Measurements from ENCODE around the gene PGBD1. TPM values are rescaled to one million over a fixed set of nuclear protein-coding genes. Genes with fewer than 3 reads are reported as not detected.
"Not testable (repeated sequence)": the region's sequence is repeated elsewhere in the genome, so short reads cannot be mapped to it uniquely, and the experiment has no call there.

The PGBD1 gene
- total RNA-seq, 4 donors from 2014 or later = 6.5 to 7.7 (median 7.2) TPM

- ATAC-seq = no peak
Measured at GRCh38 chr6:28311139-28311823, 29.9 kb downstream of the PGBD1 start.

GRCh38 chr6:28312939-28313338 lies 31.6 kb downstream of the PGBD1 start:
- Histone ChIP-seq H3K4me1 (no peaks in the 10 kb centered on the region), H3K27ac (no peak overlapping the region), H3K4me3 (no peak overlapping the region), H3K9me3 (peaks cover 0 to 14% (median 0%) of the 10 kb centered on the region in 3 donors), H3K36me3 (peaks cover 0 to 19% of the 10 kb centered on the region in 2 donors), H3K27me3 (no peaks in the 10 kb centered on the region)
- TF ChIP-seq POLR2A (IDR thresholded peaks at IDR 0.05) (no peak), EP300 (IDR thresholded peaks at IDR 0.05) (no peak), POLR2AphosphoS5 (IDR thresholded peaks at IDR 0.05) (no peak), CTCF (IDR thresholded peaks at IDR 0.05) (no peak)
- 75 to 88% methylated on average over 6 to 9 of the region's 23 CpGs for WGBS, 2 donors (ENCODE audit: low coverage in 1 of 2)
- ATAC-seq = no peak

More at GRCh38 chr6:28311139-28311823, 29.9 kb downstream of the PGBD1 start:
- Histone ChIP-seq H3K9me3 (peaks cover 0 to 31% (median 0%) of the 10 kb centered on the region in 3 donors), H3K4me3 (no peak overlapping the region), H3K36me3 (peaks cover 0 to 19% of the 10 kb centered on the region in 2 donors), H3K27ac (no peak overlapping the region), H3K27me3 (no peaks in the 10 kb centered on the region), H3K4me1 (no peaks in the 10 kb centered on the region)
- TF ChIP-seq CTCF (IDR thresholded peaks at IDR 0.05) = no peak
- WGBS, 2 donors (ENCODE audit: low coverage in 1 of 2) = 90% methylated on average over 3 of the region's 9 CpGs; no CpG with 5 or more reads in 1 of the 2 donors

- Histone ChIP-seq H3K27me3 (no peaks in the 10 kb centered on the region), H3K4me1 (no peaks in the 10 kb centered on the region), H3K36me3 (peaks cover 0 to 22% of the 10 kb centered on the region in 2 donors), H3K4me3 (no peak overlapping the region), H3K9me3 (peaks cover 0 to 23% (median 0%) of the 10 kb centered on the region in 3 donors), H3K27ac (no peak overlapping the region)
- 83 to 85% methylated on average over 1 to 2 of the region's 3 CpGs for WGBS, 2 donors (ENCODE audit: low coverage in 1 of 2)
- no peak for ATAC-seq
- TF ChIP-seq EP300 (IDR thresholded peaks at IDR 0.05) (no peak), CTCF (IDR thresholded peaks at IDR 0.05) (no peak), POLR2AphosphoS5 (IDR thresholded peaks at IDR 0.05) (no peak), POLR2A (IDR thresholded peaks at IDR 0.05) (no peak)
Measured at GRCh38 chr6:28315628-28316027, 34.3 kb downstream of the PGBD1 start.

GRCh38 chr6:28317866-28318265 lies 36.5 kb downstream of the PGBD1 start:
- peaks cover 0 to 35% of the 10 kb centered on the region in 2 donors for H3K36me3 ChIP-seq
- not testable (repeated sequence) for H3K27me3 ChIP-seq, H3K4me3 ChIP-seq, H3K4me1 ChIP-seq, H3K27ac ChIP-seq, ATAC-seq
- WGBS, 2 donors (ENCODE audit: low coverage in 1 of 2) = 71 to 83% methylated on average over 1 to 2 of the region's 8 CpGs
- peaks cover 0 to 20% (median 0%) of the 10 kb centered on the region in 3 donors for H3K9me3 ChIP-seq

GRCh38 chr6:28322661-28323060 lies 41.3 kb downstream of the PGBD1 start:
- WGBS, 2 donors (ENCODE audit: low coverage in 1 of 2) = 63 to 94% methylated on average over 2 to 3 of the region's 3 CpGs
- H3K27ac ChIP-seq = no peak overlapping the region
- H3K36me3 ChIP-seq = peaks cover 8 to 69% of the 10 kb centered on the region in 2 donors
- H3K4me3 ChIP-seq = no peak overlapping the region
- no peak for ATAC-seq
- H3K9me3 ChIP-seq = peaks cover 0 to 65% (median 3%) of the 10 kb centered on the region in 3 donors
- no peaks in the 10 kb centered on the region for H3K4me1 ChIP-seq
- H3K27me3 ChIP-seq = no peaks in the 10 kb centered on the region
- TF ChIP-seq EP300 (IDR thresholded peaks at IDR 0.05) = no peak
- TF ChIP-seq CTCF (IDR thresholded peaks at IDR 0.05) = no peak
- no peak for TF ChIP-seq POLR2AphosphoS5 (IDR thresholded peaks at IDR 0.05)
- TF ChIP-seq POLR2A (IDR thresholded peaks at IDR 0.05) = no peak

Measured in gastroesophageal sphincter (tissue), 4 donors.